H1 (cell line): ENCODE data around the gene LHFPL2.

Experiments
- EZH2 ChIP-seq: fragments of 200-600 bp; sonication (generic); IDR thresholded peaks from 2 replicates; pipeline ENCODE4 v1.7.1; 2012; ENCODE audit warnings: low read depth, mild to moderate bottlenecking, moderate library complexity, low read length, inconsistent platforms; ENCODE audit not compliant: severe bottlenecking
- MAFK ChIP-seq: IDR thresholded peaks from 2 replicates; pipeline ENCODE4 v1.6.1; 2012; ENCODE audit warnings: low read depth, mild to moderate bottlenecking, improper control_type of control experiment, low read length
- POLR2A ChIP-seq, 2 experiments: IDR thresholded peaks; 1 replicate in 1 of 2; 2 replicates in 1 of 2; pipeline ENCODE4 v1.6.1; 2011; ENCODE audit warnings: low read depth in 2 of 2, low read length in 2 of 2, mild to moderate bottlenecking in 2 of 2; ENCODE audit errors: control extremely low read depth in 1 of 2
- TF ChIP-seq, protein P1 (sequence below): IDR thresholded peaks from 2 replicates; pipeline ENCODE4 v1.6.1; 2012; ENCODE audit warnings: inconsistent platforms
- TF ChIP-seq, protein P2 (sequence below), 3 experiments: IDR thresholded peaks; 1 replicate in 2 of 3; 2 replicates in 1 of 3; pipeline versions ENCODE4 v1.5.1 to v1.6.1; 2011; ENCODE audit warnings: low read length in 3 of 3, mild to moderate bottlenecking in 3 of 3, inconsistent platforms in 2 of 3, low read depth in 1 of 3, moderate library complexity in 1 of 3; ENCODE audit not compliant: insufficient read depth in 1 of 3; ENCODE audit errors: control extremely low read depth in 1 of 3
- TF ChIP-seq, protein P3 (sequence below): IDR thresholded peaks from 2 replicates; pipeline ENCODE4 v1.6.1; 2011; ENCODE audit warnings: low read depth, mild to moderate bottlenecking, low read length; ENCODE audit not compliant: insufficient read depth

DNA sequence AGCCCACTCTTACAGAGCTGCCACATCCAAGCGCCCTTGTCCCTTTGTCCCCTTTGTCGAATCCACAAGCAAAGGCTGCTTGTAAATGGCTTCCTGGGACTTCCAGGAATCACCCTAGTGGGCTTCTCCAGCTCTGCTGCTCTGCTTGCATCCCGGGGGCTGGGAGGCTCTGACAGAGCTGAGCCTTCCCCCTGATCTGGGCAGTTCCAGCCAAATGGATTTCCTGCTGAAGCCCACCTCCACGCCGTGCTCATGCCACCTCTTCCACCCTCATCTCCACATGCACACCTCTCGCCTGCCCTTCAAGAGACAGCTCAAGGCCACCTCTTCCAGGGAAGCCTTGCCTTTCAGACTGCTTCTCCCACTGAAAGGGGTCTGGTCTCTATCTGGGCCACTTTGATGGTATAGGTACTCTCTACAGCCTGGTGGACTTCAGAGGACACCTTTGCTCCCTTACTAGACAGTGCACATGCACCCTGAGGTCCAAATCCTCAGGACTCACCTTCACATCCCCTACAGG lies 106.2 kb downstream of the LHFPL2 start:
- TF ChIP-seq POLR2A (IDR thresholded peaks at IDR 0.05; ENCODE audit: control extremely low read depth in 1 of 2, low read depth in 2 of 2, low read length in 2 of 2) (no peak), MAFK (no peak), EZH2 (no peak)
- TF ChIP-seq, protein P1, sequence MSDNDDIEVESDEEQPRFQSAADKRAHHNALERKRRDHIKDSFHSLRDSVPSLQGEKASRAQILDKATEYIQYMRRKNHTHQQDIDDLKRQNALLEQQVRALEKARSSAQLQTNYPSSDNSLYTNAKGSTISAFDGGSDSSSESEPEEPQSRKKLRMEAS = no peak
- TF ChIP-seq, protein P2, sequence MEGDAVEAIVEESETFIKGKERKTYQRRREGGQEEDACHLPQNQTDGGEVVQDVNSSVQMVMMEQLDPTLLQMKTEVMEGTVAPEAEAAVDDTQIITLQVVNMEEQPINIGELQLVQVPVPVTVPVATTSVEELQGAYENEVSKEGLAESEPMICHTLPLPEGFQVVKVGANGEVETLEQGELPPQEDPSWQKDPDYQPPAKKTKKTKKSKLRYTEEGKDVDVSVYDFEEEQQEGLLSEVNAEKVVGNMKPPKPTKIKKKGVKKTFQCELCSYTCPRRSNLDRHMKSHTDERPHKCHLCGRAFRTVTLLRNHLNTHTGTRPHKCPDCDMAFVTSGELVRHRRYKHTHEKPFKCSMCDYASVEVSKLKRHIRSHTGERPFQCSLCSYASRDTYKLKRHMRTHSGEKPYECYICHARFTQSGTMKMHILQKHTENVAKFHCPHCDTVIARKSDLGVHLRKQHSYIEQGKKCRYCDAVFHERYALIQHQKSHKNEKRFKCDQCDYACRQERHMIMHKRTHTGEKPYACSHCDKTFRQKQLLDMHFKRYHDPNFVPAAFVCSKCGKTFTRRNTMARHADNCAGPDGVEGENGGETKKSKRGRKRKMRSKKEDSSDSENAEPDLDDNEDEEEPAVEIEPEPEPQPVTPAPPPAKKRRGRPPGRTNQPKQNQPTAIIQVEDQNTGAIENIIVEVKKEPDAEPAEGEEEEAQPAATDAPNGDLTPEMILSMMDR (IDR thresholded peaks at IDR 0.05; ENCODE audit: control extremely low read depth in 1 of 3, insufficient read depth in 1 of 3, low read depth in 1 of 3, low read length in 3 of 3) = no peak
- TF ChIP-seq, protein P3, sequence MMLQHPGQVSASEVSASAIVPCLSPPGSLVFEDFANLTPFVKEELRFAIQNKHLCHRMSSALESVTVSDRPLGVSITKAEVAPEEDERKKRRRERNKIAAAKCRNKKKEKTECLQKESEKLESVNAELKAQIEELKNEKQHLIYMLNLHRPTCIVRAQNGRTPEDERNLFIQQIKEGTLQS = no peak
